H7 (cell line): ENCODE data around the gene USP5. TPM values are rescaled to one million over a fixed set of nuclear protein-coding genes. Genes with fewer than 3 reads are reported as not detected.

Experiments
- DNase-seq: peaks from one replicate; pipeline ENCODE4 v3.0.0; 2012
- H3K27me3 ChIP-seq: 2 replicates; pipeline ENCODE4 v1.6.0; 2011; ENCODE audit warnings: mild to moderate bottlenecking, low read length; ENCODE audit not compliant: control insufficient read depth, insufficient read depth
- H3K36me3 ChIP-seq: replicated peaks from 2 replicates; pipeline ENCODE4 v1.5.1; 2011; ENCODE audit warnings: low read length; ENCODE audit not compliant: control insufficient read depth, insufficient read depth
- H3K4me3 ChIP-seq: 2 replicates; pipeline ENCODE4 v1.5.1; 2011; ENCODE audit warnings: low read depth, mild to moderate bottlenecking, control low read depth, low read length, moderate library complexity; ENCODE audit not compliant: insufficient read depth
- total RNA-seq: library from RNA; depleted of rRNA; stranded (reverse); fragments of >200 nt; shearing (Covaris generic); gene quantifications from 2 replicates; pipeline ENCODE4 v1.2.3, GENCODE V29; 2014

USP5 gene
- total RNA-seq, 1 experiment from 2014 or later = 112 TPM

DNA sequence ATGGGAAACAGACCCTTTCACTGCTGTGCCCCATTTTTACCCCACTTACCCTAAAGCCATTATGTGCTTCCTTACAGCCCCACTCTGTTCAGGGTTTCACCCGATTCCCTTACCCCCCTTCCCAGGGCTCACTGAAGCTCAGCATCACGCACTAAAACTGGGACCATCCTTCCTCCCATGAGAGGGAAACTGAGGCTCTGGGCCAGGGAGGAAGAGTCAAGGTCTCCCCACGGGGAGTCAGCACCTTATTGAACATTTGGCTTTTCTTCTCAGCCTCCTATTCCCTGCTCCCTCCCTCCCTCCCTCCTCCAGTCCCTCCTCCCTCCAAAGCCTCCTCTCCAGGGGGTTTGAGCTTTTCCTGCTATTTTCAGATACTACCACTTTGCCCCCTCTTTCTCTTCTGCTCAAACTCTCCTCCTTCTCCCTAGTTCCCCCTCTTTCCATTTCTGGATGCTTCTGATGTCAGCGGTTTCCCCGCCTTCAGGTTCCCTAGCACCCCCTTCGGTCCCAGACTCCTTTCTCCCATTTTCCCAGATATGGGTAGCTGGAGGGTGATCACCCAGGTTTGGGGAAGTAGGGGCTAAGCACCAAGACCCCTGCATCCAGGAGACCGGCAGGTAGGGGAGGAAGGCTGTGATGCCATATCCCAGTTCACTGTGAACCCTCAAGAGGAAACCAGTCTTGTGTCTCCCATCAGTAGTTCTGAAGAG lies 29.4 kb upstream of the USP5 start:
- H3K36me3 ChIP-seq = no peaks in the 10 kb centered on the region
- peaks cover 66% of the 10 kb centered on the region for H3K27me3 ChIP-seq
- peak; percentile 40 for DNase-seq
- H3K4me3 ChIP-seq = peak overlapping the region; percentile 69

DNA sequence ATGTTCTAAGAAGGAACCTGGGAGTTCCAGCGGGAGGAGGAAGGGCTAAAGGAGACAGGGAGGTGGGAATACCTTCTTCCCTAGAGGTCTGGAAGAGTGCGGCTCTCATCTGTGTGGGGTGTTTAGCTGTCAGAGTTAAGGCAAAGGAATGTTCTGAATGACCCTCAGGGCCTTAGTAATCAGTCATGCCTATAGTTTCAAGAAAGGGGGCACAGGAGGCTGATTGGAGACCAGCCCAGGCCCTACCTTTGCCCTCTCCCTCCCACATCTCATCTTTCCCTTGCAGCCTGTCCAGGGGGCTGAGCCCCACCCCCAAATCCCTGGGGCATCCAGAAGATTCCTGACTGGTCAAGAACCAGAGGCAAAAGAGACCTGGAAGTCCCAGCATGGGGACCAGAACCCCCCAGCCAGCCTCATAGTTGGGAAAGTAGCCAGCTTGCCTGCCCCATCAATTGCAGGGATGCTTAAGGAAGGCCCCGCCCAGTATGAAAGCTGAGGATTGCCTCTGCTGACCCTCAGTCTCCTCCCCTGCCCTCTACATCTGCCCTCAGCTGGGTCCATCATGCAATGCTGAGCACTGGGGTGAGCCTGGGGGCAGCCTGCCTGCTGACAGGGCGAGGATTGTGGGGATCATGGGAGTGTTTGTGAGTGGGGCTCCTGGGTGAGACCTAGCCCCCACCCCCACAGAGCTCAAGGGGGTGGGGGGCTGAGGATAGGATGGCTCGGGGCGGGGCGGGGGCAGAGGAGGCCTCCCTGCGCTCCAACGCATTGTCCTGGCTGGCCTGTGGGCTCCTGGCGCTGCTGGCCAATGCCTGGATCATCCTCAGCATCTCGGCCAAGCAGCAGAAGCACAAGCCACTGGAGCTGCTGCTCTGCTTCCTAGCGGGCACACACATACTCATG lies 28.5 kb upstream of the USP5 start:
- DNase-seq = peak; percentile 53
- Histone ChIP-seq H3K4me3 (no peak overlapping the region), H3K27me3 (peaks cover 66% of the 10 kb centered on the region), H3K36me3 (no peaks in the 10 kb centered on the region)

- peaks cover 66% of the 10 kb centered on the region for H3K27me3 ChIP-seq
- no peaks in the 10 kb centered on the region for H3K36me3 ChIP-seq
- H3K4me3 ChIP-seq = no peak overlapping the region
- peak; percentile 45 for DNase-seq
Measured at GRCh38 chr12:6824085-6824775, 27.7 kb upstream of the USP5 start.

DNA sequence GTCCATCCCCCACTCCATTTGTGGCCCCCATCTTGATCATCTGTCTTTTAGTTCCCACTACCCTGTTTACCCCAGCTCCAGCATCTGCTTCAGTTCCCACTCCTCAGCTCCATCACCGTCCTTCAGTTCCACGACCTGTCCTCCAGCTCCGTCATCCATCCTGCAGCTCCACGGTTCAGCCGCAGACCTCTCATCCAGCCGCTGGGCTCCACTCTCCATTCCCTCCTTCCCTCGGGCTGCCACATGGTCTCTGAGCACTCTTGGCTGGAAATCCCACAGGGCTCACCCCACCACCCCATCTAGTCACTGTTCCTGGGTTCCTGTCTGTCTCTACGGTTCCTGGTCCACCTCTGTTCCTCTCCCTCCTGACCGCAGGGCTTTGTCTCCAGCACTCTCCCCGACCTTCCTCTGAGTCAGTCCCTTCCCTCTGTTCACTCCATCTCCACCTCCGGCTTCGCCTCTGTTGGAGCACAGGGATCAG lies 27.0 kb upstream of the USP5 start:
- DNase-seq = peak; percentile 67
- peak overlapping the region; percentile 57 for H3K4me3 ChIP-seq
- H3K27me3 ChIP-seq = peaks cover 62% of the 10 kb centered on the region
- H3K36me3 ChIP-seq = no peaks in the 10 kb centered on the region

DNA sequence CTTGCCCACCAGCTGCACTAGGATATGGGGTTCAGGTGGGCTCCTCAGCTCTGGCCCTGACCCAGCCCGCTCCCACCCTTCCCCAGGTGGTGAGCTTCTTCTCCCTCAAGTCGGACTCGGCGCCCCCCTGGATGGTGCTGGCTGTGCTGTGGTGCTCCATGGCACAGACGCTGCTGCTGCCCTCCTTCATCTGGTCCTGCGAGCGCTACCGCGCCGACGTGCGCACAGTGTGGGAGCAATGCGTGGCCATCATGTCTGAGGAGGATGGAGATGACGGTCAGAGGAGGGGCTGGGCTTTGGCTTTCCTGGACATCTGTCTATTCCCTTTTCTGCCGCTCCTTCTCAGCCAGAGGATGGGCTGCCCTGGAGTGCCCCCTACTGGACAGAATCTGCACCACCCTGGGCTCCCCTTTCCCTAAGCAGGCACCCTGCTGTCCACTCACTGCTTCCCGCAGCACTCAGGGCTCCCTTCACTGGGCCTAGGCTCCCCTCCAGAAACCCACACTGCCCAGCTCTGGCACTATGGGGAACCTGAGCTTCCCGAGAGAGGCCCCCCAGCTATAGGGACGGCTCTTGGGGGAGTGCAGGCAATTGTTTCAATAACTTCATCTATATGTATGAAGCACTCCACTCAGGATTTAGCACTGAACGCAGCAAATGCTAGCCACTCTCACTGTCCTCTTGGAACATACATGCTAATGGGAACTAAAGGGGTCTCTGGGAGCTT lies 26.4 kb upstream of the USP5 start:
- DNase-seq = peak; percentile 96
- Histone ChIP-seq H3K27me3 (peaks cover 55% of the 10 kb centered on the region), H3K36me3 (peaks cover 1% of the 10 kb centered on the region; the same call in 1 of the 2 replicates), H3K4me3 (peak overlapping the region; percentile 57)

DNA sequence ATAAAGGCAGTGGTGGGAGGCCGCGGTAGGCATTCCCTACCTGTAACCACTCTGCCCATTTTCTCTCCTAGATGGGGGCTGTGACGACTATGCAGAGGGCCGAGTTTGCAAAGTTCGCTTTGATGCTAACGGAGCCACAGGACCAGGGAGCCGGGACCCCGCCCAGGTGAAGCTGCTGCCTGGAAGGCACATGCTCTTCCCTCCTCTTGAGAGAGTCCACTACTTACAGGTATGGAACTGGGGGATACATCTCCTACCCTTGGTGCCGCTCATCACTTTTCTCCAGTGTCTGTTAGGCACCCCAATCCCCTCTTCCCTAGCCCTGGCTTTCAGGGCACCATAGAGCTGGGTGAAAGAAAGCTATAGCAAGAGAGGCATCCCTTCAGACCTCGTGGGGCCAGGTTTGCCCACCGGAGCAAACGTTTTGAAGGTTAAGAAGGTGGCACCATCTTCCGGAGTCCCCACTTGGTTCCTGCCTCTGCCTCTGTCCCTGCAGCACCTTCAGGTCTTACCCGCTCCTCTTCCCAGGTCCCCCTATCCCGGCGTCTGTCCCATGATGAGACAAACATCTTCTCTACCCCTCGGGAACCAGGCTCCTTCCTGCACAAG lies 25.7 kb upstream of the USP5 start:
- Histone ChIP-seq H3K27me3 (peaks cover 53% of the 10 kb centered on the region), H3K4me3 (no peak overlapping the region), H3K36me3 (peaks cover 6% of the 10 kb centered on the region; the same call in 1 of the 2 replicates)
- peak; percentile 53 for DNase-seq

DNA sequence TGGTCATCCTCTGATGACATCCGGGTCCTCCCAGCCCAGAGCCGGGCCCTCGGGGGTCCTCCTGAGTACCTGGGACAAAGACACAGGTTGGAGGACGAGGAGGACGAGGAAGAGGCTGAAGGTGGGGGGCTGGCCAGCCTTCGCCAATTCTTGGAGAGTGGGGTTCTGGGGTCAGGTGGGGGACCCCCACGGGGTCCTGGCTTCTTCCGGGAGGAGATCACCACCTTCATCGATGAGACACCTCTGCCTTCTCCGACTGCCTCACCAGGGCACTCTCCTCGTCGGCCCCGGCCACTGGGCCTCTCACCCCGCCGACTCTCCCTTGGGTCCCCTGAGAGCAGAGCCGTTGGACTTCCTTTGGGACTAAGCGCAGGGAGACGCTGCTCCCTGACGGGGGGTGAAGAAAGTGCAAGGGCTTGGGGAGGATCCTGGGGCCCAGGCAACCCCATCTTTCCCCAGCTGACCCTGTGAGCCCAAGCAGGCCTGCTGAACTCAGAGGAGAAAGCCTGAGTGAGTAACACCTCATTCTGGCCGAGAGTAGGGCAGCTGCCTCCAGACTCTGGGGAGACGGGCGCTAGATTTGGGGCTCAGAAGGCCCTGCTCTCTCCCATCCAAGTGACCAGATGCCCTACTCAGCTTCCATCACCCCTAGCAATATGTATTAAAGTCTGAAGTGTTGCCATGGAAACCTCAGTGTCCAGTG lies 25.1 kb upstream of the USP5 start:
- H3K4me3 ChIP-seq = no peak overlapping the region
- peaks cover 52% of the 10 kb centered on the region for H3K27me3 ChIP-seq
- peaks cover 13% of the 10 kb centered on the region for H3K36me3 ChIP-seq
- peak; percentile 63 for DNase-seq

DNA sequence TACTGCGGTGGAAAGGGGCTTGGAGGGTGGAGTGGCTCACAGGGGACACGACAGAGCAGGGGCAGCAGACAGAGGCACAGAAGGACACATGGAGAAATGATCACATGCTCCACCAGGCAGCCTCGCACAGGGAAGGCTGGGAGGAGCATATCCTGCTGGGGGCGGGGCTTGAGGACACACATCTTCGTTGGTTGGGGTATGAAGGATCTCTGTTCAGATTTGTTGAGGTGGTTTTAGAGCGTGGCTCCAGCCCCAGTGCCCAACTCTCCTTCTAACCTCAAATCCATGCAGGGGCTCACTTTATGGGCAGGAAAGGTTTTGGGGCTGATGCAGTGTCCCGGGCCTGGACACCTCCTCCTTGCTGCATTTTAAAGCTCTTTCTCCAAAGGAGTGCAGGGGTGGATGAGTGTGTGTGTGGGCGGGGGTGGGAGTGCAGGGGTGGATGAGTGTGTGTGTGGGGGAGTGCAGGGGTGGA lies 24.5 kb upstream of the USP5 start:
- peaks cover 16% of the 10 kb centered on the region for H3K36me3 ChIP-seq
- H3K27me3 ChIP-seq = peaks cover 46% of the 10 kb centered on the region
- DNase-seq = peak; percentile 94
- H3K4me3 ChIP-seq = peak overlapping the region; percentile 28

DNA sequence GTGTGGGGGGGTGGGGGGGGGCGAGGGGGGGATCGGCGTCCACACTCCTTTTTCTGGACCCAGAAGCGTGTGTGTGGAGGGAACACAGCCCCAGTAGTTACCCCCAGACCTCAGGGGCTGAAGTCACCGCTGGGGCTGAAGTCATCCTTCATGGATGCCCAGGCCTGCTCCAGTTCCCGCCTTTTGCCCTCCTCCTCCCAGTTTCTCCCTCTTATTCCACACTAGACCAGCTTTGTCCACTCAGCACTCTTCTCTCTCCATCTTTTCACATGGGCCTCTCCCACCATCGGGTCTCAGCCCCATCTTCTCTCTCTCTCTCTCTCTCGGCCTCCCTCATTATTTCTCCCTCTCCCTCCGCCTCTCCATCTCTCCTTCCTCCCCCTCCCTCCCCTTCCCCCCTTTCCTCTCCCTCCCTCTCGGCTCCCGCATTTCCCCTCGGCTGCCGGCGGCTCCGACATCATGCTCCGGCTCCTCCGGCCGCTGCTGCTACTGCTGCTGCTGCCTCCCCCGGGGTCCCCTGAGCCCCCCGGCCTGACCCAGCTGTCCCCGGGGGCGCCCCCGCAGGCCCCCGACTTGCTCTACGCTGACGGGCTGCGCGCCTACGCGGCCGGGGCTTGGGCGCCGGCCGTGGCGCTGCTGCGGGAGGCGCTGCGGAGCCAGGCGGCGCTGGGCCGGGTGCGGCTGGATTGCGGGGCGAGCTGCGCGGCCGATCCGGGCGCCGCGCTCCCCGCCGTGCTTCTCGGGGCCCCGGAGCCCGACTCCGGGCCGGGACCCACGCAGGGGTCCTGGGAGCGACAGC lies 23.8 kb upstream of the USP5 start, which contains the start of gene P3H3:
Gene P3H3 (plus strand): TSS at position 426 of the 799 bp plus-strand sequence. CDS start 34 bp downstream, at position 460.
- Histone ChIP-seq H3K27me3 (peaks cover 39% of the 10 kb centered on the region), H3K4me3 (peak within 1 kb of the TSS; percentile 97), H3K36me3 (peaks cover 16% of the 10 kb centered on the region)
- DNase-seq = peak; percentile 93

- peaks cover 22% of the 10 kb centered on the region for H3K36me3 ChIP-seq
- peak; percentile 92 for DNase-seq
- peaks cover 31% of the 10 kb centered on the region for H3K27me3 ChIP-seq
- H3K4me3 ChIP-seq = peak overlapping the region; percentile 97
Measured at GRCh38 chr12:6828781-6829535, 23.0 kb upstream of the USP5 start.

DNA sequence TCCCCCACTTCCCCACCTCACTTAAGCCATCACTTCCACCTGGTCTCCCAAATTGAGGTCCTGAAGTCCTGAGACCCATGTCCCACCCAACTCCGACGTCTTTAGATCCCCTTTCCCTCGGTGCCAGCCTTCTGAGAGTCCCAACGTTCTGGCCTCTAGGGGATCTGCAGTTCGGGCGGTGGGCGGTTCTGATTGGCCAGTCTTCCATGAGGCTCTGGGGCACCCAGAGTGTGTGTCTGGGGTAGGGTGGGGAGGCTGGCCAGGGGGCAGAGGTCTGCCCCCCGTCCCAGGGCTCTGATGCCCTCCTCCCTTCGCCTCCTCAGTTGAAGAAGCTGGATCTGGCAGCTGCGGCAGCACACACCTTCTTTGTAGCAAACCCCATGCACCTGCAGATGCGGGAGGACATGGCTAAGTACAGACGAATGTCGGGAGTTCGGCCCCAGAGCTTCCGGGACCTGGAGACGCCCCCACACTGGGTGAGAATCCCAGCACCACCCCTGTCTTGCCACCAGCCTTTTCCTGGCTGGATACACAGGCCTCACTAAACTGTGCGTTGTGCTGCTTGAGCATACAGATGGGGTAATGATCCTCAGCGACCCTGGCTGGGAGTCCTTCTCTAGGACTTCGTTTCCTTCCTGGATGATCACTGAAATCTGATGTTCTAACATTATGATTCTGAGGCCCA lies 22.3 kb upstream of the USP5 start:
- no peak for DNase-seq
- H3K36me3 ChIP-seq = peaks cover 25% of the 10 kb centered on the region
- H3K4me3 ChIP-seq = peak overlapping the region; percentile 97
- peaks cover 24% of the 10 kb centered on the region for H3K27me3 ChIP-seq
